ENCODE results near the gene CCDC188. TPM values are rescaled to one million over a fixed set of nuclear protein-coding genes. Genes with fewer than 3 reads are reported as not detected.

The CCDC188 gene
- total and polyA plus RNA-seq, 4 donors = not detected

- TF ChIP-seq YY1 (IDR thresholded peaks at IDR 0.05) (no peak), ATF3 (IDR thresholded peaks at IDR 0.05) (no peak), FOXA2 (IDR thresholded peaks at IDR 0.05) (no peak), ZBTB33 (IDR thresholded peaks at IDR 0.05) (no peak), NR2F2 (IDR thresholded peaks at IDR 0.05) (no peak), MAX (IDR thresholded peaks at IDR 0.05) (no peak), GABPA (IDR thresholded peaks at IDR 0.05 in 1 of 2, conservative IDR thresholded peaks at IDR 0.05 in 1 of 2) (no peak), CTCF (IDR thresholded peaks at IDR 0.05; ENCODE audit: low read depth, low read length, missing input control) (no peak), JUND (IDR thresholded peaks at IDR 0.05) (no peak), REST (IDR thresholded peaks at IDR 0.05) (no peak), FOXA1 (IDR thresholded peaks at IDR 0.05) (no peak)
- no peak overlapping the region for H3K4me3 ChIP-seq (ENCODE audit: low read depth in 1 of 3, low read length in 3 of 3)
- no peak overlapping the region for H3K27ac ChIP-seq (ENCODE audit: low read depth in 1 of 2, low read length in 2 of 2)
- H3K36me3 ChIP-seq (ENCODE audit: control insufficient read depth in 4 of 4, insufficient read depth in 3 of 4, low read depth in 1 of 4, low read length in 3 of 4) = no peaks in the 10 kb centered on the region
- peaks cover 9 to 17% (median 12%) of the 10 kb centered on the region in 4 donors for H3K4me1 ChIP-seq (ENCODE audit: control insufficient read depth in 4 of 4, insufficient read depth in 4 of 4, low read length in 3 of 4)
- no peaks in the 10 kb centered on the region for H3K27me3 ChIP-seq (ENCODE audit: control insufficient read depth in 4 of 4, insufficient read depth in 4 of 4, low read length in 3 of 4)
- no peaks in the 10 kb centered on the region for H3K9me3 ChIP-seq (ENCODE audit: control insufficient read depth in 4 of 4, low read length in 3 of 4)
- H3K9ac ChIP-seq (ENCODE audit: low read depth in 1 of 2, low read length in 2 of 2) = no peak overlapping the region
- 81% methylated on average over 10 of the region's 10 CpGs for WGBS
- no peak for DNase-seq (ENCODE audit: low spot score)
These were observed 47.9 kb upstream of the CCDC188 start for GRCh38 chr22:20198557-20199319.

- H3K4me1 ChIP-seq (ENCODE audit: control insufficient read depth in 4 of 4, insufficient read depth in 4 of 4, low read length in 3 of 4) = peaks cover 0 to 5% (median 3%) of the 10 kb centered on the region in 4 donors
- H3K9me3 ChIP-seq (ENCODE audit: control insufficient read depth in 4 of 4, low read length in 3 of 4) = no peaks in the 10 kb centered on the region
- no peak for DNase-seq (ENCODE audit: low spot score)
- TF ChIP-seq MAX (IDR thresholded peaks at IDR 0.05) = no peak
- TF ChIP-seq HNF4A (conservative IDR thresholded peaks at IDR 0.05) = peak in 1 of 2 donors; percentile 56
- H3K36me3 ChIP-seq (ENCODE audit: control insufficient read depth in 4 of 4, insufficient read depth in 3 of 4, low read depth in 1 of 4, low read length in 3 of 4) = no peaks in the 10 kb centered on the region
- H3K4me3 ChIP-seq (ENCODE audit: low read depth in 1 of 3, low read length in 3 of 3) = no peak overlapping the region
- H3K27ac ChIP-seq (ENCODE audit: low read depth in 1 of 2, low read length in 2 of 2) = no peak overlapping the region
- no peaks in the 10 kb centered on the region for H3K27me3 ChIP-seq (ENCODE audit: control insufficient read depth in 4 of 4, insufficient read depth in 4 of 4, low read length in 3 of 4)
- WGBS = 74% methylated on average over 18 of the region's 18 CpGs
- H3K9ac ChIP-seq (ENCODE audit: low read depth in 1 of 2, low read length in 2 of 2) = no peak overlapping the region
These were observed 46.7 kb upstream of the CCDC188 start for GRCh38 chr22:20197407-20198030.

Data from liver (tissue), 9 donors.